ENCODE data around the gene ENTPD2.

GRCh38 chr9:137063311-137064026 is 9.6 kb upstream of the ENTPD2 start:
- TF ChIP-seq CTCF (conservative IDR thresholded peaks at IDR 0.05; ENCODE audit: low read depth in 2 of 2) (no peak), EZH2phosphoT487 (IDR thresholded peaks at IDR 0.05; ENCODE audit: unreplicated experiment) (no peak), POLR2AphosphoS5 (IDR thresholded peaks at IDR 0.05; ENCODE audit: low read depth) (no peak), ETS1 (IDR thresholded peaks at IDR 0.05) (no peak), EZH2 (IDR thresholded peaks at IDR 0.05; ENCODE audit: low read depth, unreplicated experiment) (no peak), NANOG (IDR thresholded peaks at IDR 0.05; ENCODE audit: borderline replicate concordance) (no peak), REST (IDR thresholded peaks at IDR 0.05; ENCODE audit: unreplicated experiment) (no peak), STAT1 (IDR thresholded peaks at IDR 0.05; ENCODE audit: unreplicated experiment) (no peak), ZNF331 (CRISPR knock-in tag; IDR thresholded peaks at IDR 0.05; ENCODE audit: low read depth) (no peak), JUNB (IDR thresholded peaks at IDR 0.05; ENCODE audit: unreplicated experiment) (no peak), ZNF114 (CRISPR knock-in tag; IDR thresholded peaks at IDR 0.05) (no peak)
